Cardiac muscle cell (in vitro differentiated cells and primary cell): Measurements from ENCODE around the gene CEP120. TPM values are rescaled to one million over a fixed set of nuclear protein-coding genes. Genes with fewer than 3 reads are reported as not detected.

Experiments
- DNase-seq, 2 donors: peaks; one replicate each; pipeline versions ENCODE4 v3.0.0 to v3.0.0-alpha.2; 2010 to 2017; ENCODE audit warnings: low read depth in 1 of 2, low spot score in 1 of 2
- H3K27ac ChIP-seq: fragments of 200-600 bp; sonication (generic); 2 replicates; pipeline ENCODE4 v1.5.1; 2016
- H3K27me3 ChIP-seq: fragments of 200-600 bp; sonication (generic); 2 replicates; pipeline ENCODE4 v1.6.0; 2016; ENCODE audit warnings: control low read depth
- H3K36me3 ChIP-seq: fragments of 200-600 bp; sonication (generic); 2 replicates; pipeline ENCODE4 v1.5.1; 2016; ENCODE audit warnings: control low read depth
- H3K4me1 ChIP-seq: fragments of 200-600 bp; sonication (generic); 2 replicates; pipeline ENCODE4 v1.8.1; 2017; ENCODE audit warnings: low read depth, mild to moderate bottlenecking, mixed run types
- H3K4me3 ChIP-seq: fragments of 200-600 bp; sonication (generic); 2 replicates; pipeline ENCODE4 v1.5.1; 2016; ENCODE audit warnings: mild to moderate bottlenecking
- H3K9me3 ChIP-seq: fragments of 200-600 bp; sonication (generic); 2 replicates; pipeline ENCODE4 v1.5.1; 2017; ENCODE audit warnings: low read depth, mild to moderate bottlenecking, control low read depth
- CTCF ChIP-seq: IDR thresholded peaks from 2 replicates; pipeline ENCODE4 v1.5.1; 2012; ENCODE audit warnings: low read depth, mild to moderate bottlenecking, low read length
- polyA plus RNA-seq: library from polyadenylated mRNA; unstranded; fragments of >200 nt; fragmentation: Nextera tagmentation; extraction: Ambion mirVana; gene quantifications from 2 replicates; pipeline ENCODE4 v1.2.1, GENCODE V29; 2016
- total RNA-seq: library from RNA; depleted of rRNA; stranded (reverse); fragments of >200 nt; gene quantifications from 2 replicates; pipeline ENCODE4 v1.2.3, GENCODE V29; 2016

CEP120 gene
- total and polyA plus RNA-seq, 2 experiments from 2014 or later = 6.5 to 16.3 TPM

- Histone ChIP-seq H3K4me3 (no peak overlapping the region), H3K27me3 (no peaks in the 10 kb centered on the region), H3K27ac (no peak overlapping the region), H3K36me3 (no peaks in the 10 kb centered on the region), H3K9me3 (no peaks in the 10 kb centered on the region), H3K4me1 (peaks cover 21% of the 10 kb centered on the region)
- no peak for DNase-seq
- no peak for TF ChIP-seq CTCF
Observed at GRCh38 chr5:123456242-123456641, 33.0 kb upstream of the CEP120 start.

- no peak for DNase-seq
- H3K27me3 ChIP-seq = no peaks in the 10 kb centered on the region
- TF ChIP-seq CTCF = no peak
- no peak overlapping the region for H3K27ac ChIP-seq
- H3K4me1 ChIP-seq = peaks cover 25% of the 10 kb centered on the region
- no peak overlapping the region for H3K4me3 ChIP-seq
- H3K9me3 ChIP-seq = no peaks in the 10 kb centered on the region
- H3K36me3 ChIP-seq = no peaks in the 10 kb centered on the region
Observed at GRCh38 chr5:123455640-123456039, 32.4 kb upstream of the CEP120 start.

GRCh38 chr5:123455095-123455494 lies 31.9 kb upstream of the CEP120 start:
- DNase-seq = peak in 1 of 2 donors; percentile 53
- H3K4me1 ChIP-seq = peaks cover 27% of the 10 kb centered on the region
- H3K36me3 ChIP-seq = no peaks in the 10 kb centered on the region
- no peaks in the 10 kb centered on the region for H3K27me3 ChIP-seq
- H3K9me3 ChIP-seq = no peaks in the 10 kb centered on the region
- TF ChIP-seq CTCF = no peak
- no peak overlapping the region for H3K4me3 ChIP-seq
- peak overlapping the region; percentile 45 for H3K27ac ChIP-seq

GRCh38 chr5:123454259-123454911 lies 31.2 kb upstream of the CEP120 start:
- no peaks in the 10 kb centered on the region for H3K36me3 ChIP-seq
- no peaks in the 10 kb centered on the region for H3K27me3 ChIP-seq
- H3K9me3 ChIP-seq = no peaks in the 10 kb centered on the region
- H3K4me3 ChIP-seq = no peak overlapping the region
- TF ChIP-seq CTCF = no peak
- peak overlapping the region; percentile 45 for H3K27ac ChIP-seq
- DNase-seq = peak in 1 of 2 donors; percentile 36
- H3K4me1 ChIP-seq = peaks cover 28% of the 10 kb centered on the region

- no peak for DNase-seq
- H3K27ac ChIP-seq = no peak overlapping the region
- no peaks in the 10 kb centered on the region for H3K9me3 ChIP-seq
- no peaks in the 10 kb centered on the region for H3K27me3 ChIP-seq
- no peak for TF ChIP-seq CTCF
- no peak overlapping the region for H3K4me3 ChIP-seq
- H3K4me1 ChIP-seq = peaks cover 28% of the 10 kb centered on the region
- no peaks in the 10 kb centered on the region for H3K36me3 ChIP-seq
Observed at GRCh38 chr5:123452401-123452800, 29.2 kb upstream of the CEP120 start.

- DNase-seq = no peak
- H3K27ac ChIP-seq = no peak overlapping the region
- H3K4me3 ChIP-seq = no peak overlapping the region
- peaks cover 28% of the 10 kb centered on the region for H3K4me1 ChIP-seq
- no peaks in the 10 kb centered on the region for H3K27me3 ChIP-seq
- no peaks in the 10 kb centered on the region for H3K36me3 ChIP-seq
- no peaks in the 10 kb centered on the region for H3K9me3 ChIP-seq
- TF ChIP-seq CTCF = no peak
Observed at GRCh38 chr5:123451047-123451446, 27.8 kb upstream of the CEP120 start.
